Neuronal stem cell (in vitro differentiated cells): Measurements from ENCODE around the gene RNF222.
A peak's percentile ranks its signal among the peaks of the same experiment; 100 is the strongest.

Source experiments
- DNase-seq: peaks from one replicate; pipeline ENCODE4 v3.0.0-alpha.2; 2013; ENCODE audit warnings: low spot score
- H2AFZ ChIP-seq: one replicate; pipeline ENCODE4 v1.6.1; 2013; ENCODE audit warnings: mild to moderate bottlenecking, low read length, inconsistent platforms
- H2AK5ac ChIP-seq: 2 replicates; pipeline ENCODE4 v1.6.1; 2013; ENCODE audit warnings: low read depth, mild to moderate bottlenecking, inconsistent platforms, low read length, moderate library complexity, mixed read lengths
- H2BK120ac ChIP-seq: 2 replicates; pipeline ENCODE4 v1.6.1; 2013; ENCODE audit warnings: low read depth, mild to moderate bottlenecking, inconsistent platforms, low read length, moderate library complexity, mixed read lengths
- H2BK12ac ChIP-seq: one replicate; pipeline ENCODE4 v1.6.1; 2013; ENCODE audit warnings: low read length, inconsistent platforms
- H2BK15ac ChIP-seq: 2 replicates; pipeline ENCODE4 v1.6.1; 2013; ENCODE audit warnings: mild to moderate bottlenecking, low read length, inconsistent platforms, mixed read lengths
- H2BK5ac ChIP-seq: one replicate; pipeline ENCODE4 v1.6.1; 2013; ENCODE audit warnings: inconsistent platforms, mild to moderate bottlenecking, low read length, moderate library complexity
- H3K14ac ChIP-seq: one replicate; pipeline ENCODE4 v1.6.1; 2013; ENCODE audit warnings: low read length, inconsistent platforms
- H3K18ac ChIP-seq: 2 replicates; pipeline ENCODE4 v1.6.1; 2013; ENCODE audit warnings: low read length, inconsistent platforms
- H3K23ac ChIP-seq: 2 replicates; pipeline ENCODE4 v1.6.1; 2013; ENCODE audit warnings: low read depth, mild to moderate bottlenecking, mixed read lengths, low read length, inconsistent platforms; ENCODE audit not compliant: poor library complexity
- H3K27ac ChIP-seq: replicated peaks from 3 replicates; pipeline ENCODE4 v1.5.1; 2013; ENCODE audit warnings: low read length, inconsistent platforms
- H3K27me3 ChIP-seq, 3 experiments: 2 replicates each; pipeline ENCODE4 v1.6.1; 2013; ENCODE audit warnings: low read length in 3 of 3, mild to moderate bottlenecking in 2 of 3, inconsistent platforms in 1 of 3, low read depth in 1 of 3, mixed read lengths in 1 of 3, moderate library complexity in 1 of 3; ENCODE audit not compliant: control insufficient read depth in 3 of 3, insufficient read depth in 3 of 3
- H3K36me3 ChIP-seq, 2 donors: replicated peaks in 1 of 2; 2 replicates each; pipeline ENCODE4 v1.6.1; 2013; ENCODE audit warnings: low read length in 2 of 2; ENCODE audit not compliant: control insufficient read depth in 2 of 2, insufficient read depth in 2 of 2
- H3K4ac ChIP-seq: 2 replicates; pipeline ENCODE4 v1.6.1; 2013; ENCODE audit warnings: inconsistent platforms, mild to moderate bottlenecking, low read length, moderate library complexity
- H3K4me1 ChIP-seq, 2 donors: 1 replicate in 1 of 2; 2 replicates in 1 of 2; pipeline ENCODE4 v1.6.1; 2013; ENCODE audit warnings: low read length in 2 of 2, low read depth in 1 of 2; ENCODE audit not compliant: control insufficient read depth in 2 of 2, insufficient read depth in 1 of 2
- H3K4me2 ChIP-seq: one replicate; pipeline ENCODE4 v1.6.1; 2013; ENCODE audit warnings: mild to moderate bottlenecking, low read length, inconsistent platforms; ENCODE audit not compliant: insufficient read depth, poor library complexity, severe bottlenecking
- H3K4me3 ChIP-seq, 2 donors: 2 replicates each; pipeline ENCODE4 v1.5.1; 2013; ENCODE audit warnings: low read length in 2 of 2, mild to moderate bottlenecking in 2 of 2, inconsistent platforms in 1 of 2, moderate library complexity in 1 of 2
- H3K79me1 ChIP-seq: one replicate; pipeline ENCODE4 v1.6.1; 2013; ENCODE audit warnings: low read depth, mild to moderate bottlenecking, inconsistent platforms, low read length, moderate library complexity
- H3K9ac ChIP-seq: one replicate; pipeline ENCODE4 v1.6.1; 2013; ENCODE audit warnings: mild to moderate bottlenecking, low read depth, low read length, inconsistent platforms; ENCODE audit not compliant: poor library complexity
- H3K9me3 ChIP-seq, 2 donors: replicated peaks in 1 of 2; 2 replicates each; pipeline versions ENCODE3 to v1.6.1; 2013; ENCODE audit warnings: low read length in 2 of 2, mild to moderate bottlenecking in 2 of 2, inconsistent platforms in 1 of 2, low read depth in 1 of 2, mixed read lengths in 1 of 2, moderate library complexity in 1 of 2; ENCODE audit not compliant: control insufficient read depth in 2 of 2, insufficient read depth in 1 of 2
- H4K8ac ChIP-seq: one replicate; pipeline ENCODE4 v1.6.1; 2013; ENCODE audit warnings: low read depth, mild to moderate bottlenecking, inconsistent platforms, low read length, moderate library complexity
- H4K91ac ChIP-seq: one replicate; pipeline ENCODE4 v1.6.1; 2013; ENCODE audit warnings: low read length, low read depth, mild to moderate bottlenecking, inconsistent platforms; ENCODE audit not compliant: poor library complexity
- WGBS, 2 donors: extraction: QIAGEN DNeasy Blood & Tissue Kit; methylation state at CpG; one replicate each; pipeline ENCODE4 v1.1.7; 2013; ENCODE audit warnings: missing lambda C conversion rate in 2 of 2, mixed read lengths in 1 of 2; ENCODE audit not compliant: insufficient read length in 2 of 2, insufficient replicate concordance in 1 of 2; ENCODE audit errors: extremely low coverage in 2 of 2; 5-methylcytosine and 5-hydroxymethylcytosine counted together

Gene RNF222

DNA sequence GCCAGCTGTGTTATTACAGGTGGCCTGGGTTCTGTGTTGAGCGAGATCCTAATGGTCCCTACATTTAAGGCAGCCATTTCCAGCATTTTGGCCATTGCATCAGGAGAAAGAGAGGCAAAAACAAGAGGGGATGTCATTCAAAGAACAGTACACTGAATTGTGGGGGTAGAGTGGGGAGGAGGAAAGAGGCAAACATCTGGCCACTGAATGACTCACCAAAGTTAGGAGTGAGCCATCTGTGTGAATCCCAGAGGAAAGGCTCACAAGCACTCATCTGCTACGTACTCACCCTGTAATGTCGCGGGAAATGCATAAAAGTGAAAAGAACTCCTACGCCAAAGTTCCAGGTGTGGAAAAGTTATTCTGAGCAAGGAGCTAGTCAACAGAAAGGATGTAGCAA, 37.9 kb downstream of the RNF222 start:
- Histone ChIP-seq H3K9ac (no peak overlapping the region), H2BK5ac (no peak overlapping the region), H2AFZ (no peak overlapping the region), H2BK12ac (no peak overlapping the region), H3K27me3 (no peaks in the 10 kb centered on the region), H3K23ac (no peak overlapping the region), H4K91ac (no peak overlapping the region), H2AK5ac (no peak overlapping the region), H3K4me1 (peaks cover 6 to 8% of the 10 kb centered on the region in 2 donors), H2BK120ac (no peak overlapping the region), H3K4me2 (no peak overlapping the region), H3K14ac (no peak overlapping the region), H2BK15ac (no peak overlapping the region), H4K8ac (no peak overlapping the region), H3K4ac (peak overlapping the region; percentile 68), H3K36me3 (peaks cover 2 to 5% of the 10 kb centered on the region in 2 donors), H3K79me1 (no peaks in the 10 kb centered on the region), H3K18ac (no peak overlapping the region), H3K9me3 (no peaks in the 10 kb centered on the region), H3K27ac (peak overlapping the region; percentile 32), H3K4me3 (peak overlapping the region in 1 of 2 donors; percentile 50)
- WGBS, 2 donors = no CpG with 5 or more reads among the region's 5 CpGs
- DNase-seq = no peak

DNA sequence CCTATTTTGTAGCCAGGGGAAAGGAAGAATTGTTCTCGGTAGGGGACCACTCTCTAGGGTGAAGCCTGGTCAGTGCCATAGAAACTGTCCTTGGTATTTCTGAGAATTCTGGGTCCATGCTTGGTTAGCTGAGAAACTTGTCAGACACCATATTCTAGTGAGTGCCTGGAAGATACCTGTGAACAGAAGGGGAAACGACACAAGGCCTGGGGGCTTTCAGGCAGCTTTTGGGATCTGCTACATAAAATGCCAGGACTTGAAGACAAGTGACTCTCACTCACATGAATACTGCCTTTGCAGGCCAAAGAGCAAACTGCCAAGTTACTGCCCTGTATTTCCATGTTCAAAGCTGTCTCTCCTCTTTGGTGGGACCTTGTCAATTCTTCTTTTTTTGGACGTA, 39.7 kb downstream of the RNF222 start:
- no peak for DNase-seq
- H3K27ac ChIP-seq = no peak overlapping the region
- H3K9me3 ChIP-seq = no peaks in the 10 kb centered on the region
- H2AFZ ChIP-seq = no peak overlapping the region
- H3K36me3 ChIP-seq = no peaks in the 10 kb centered on the region
- no peak overlapping the region for H2BK5ac ChIP-seq
- H3K4me3 ChIP-seq = no peak overlapping the region
- H3K23ac ChIP-seq = no peak overlapping the region
- no peak overlapping the region for H2BK120ac ChIP-seq
- H4K8ac ChIP-seq = no peak overlapping the region
- H3K4me1 ChIP-seq = peaks cover 10 to 14% of the 10 kb centered on the region in 2 donors
- H3K79me1 ChIP-seq = no peaks in the 10 kb centered on the region
- no peak overlapping the region for H3K9ac ChIP-seq
- no peak overlapping the region for H3K4me2 ChIP-seq
- no peak overlapping the region for H2BK12ac ChIP-seq
- H4K91ac ChIP-seq = no peak overlapping the region
- no peak overlapping the region for H3K14ac ChIP-seq
- H3K4ac ChIP-seq = no peak overlapping the region
- H3K18ac ChIP-seq = no peak overlapping the region
- no CpG with 5 or more reads among the region's 3 CpGs for WGBS, 2 donors
- no peaks in the 10 kb centered on the region for H3K27me3 ChIP-seq
- no peak overlapping the region for H2AK5ac ChIP-seq
- no peak overlapping the region for H2BK15ac ChIP-seq

- Histone ChIP-seq H2AK5ac (no peak overlapping the region), H3K14ac (no peak overlapping the region), H3K9ac (no peak overlapping the region), H3K27ac (no peak overlapping the region), H3K4ac (no peak overlapping the region), H3K23ac (no peak overlapping the region), H3K36me3 (no peaks in the 10 kb centered on the region), H3K4me1 (peaks cover 4 to 8% of the 10 kb centered on the region in 2 donors), H2BK15ac (no peak overlapping the region), H2BK12ac (no peak overlapping the region), H2BK120ac (no peak overlapping the region), H3K18ac (no peak overlapping the region), H4K91ac (no peak overlapping the region), H3K27me3 (no peaks in the 10 kb centered on the region), H3K4me2 (no peak overlapping the region), H3K4me3 (no peak overlapping the region), H2BK5ac (no peak overlapping the region), H2AFZ (no peak overlapping the region), H3K79me1 (no peaks in the 10 kb centered on the region), H3K9me3 (no peaks in the 10 kb centered on the region), H4K8ac (no peak overlapping the region)
- DNase-seq = no peak
- no CpG with 5 or more reads among the region's 8 CpGs for WGBS, 2 donors
Measured at GRCh38 chr17:8354236-8354635, 43.4 kb downstream of the RNF222 start.

- Histone ChIP-seq H2AK5ac (no peak overlapping the region), H3K4me2 (no peak overlapping the region), H3K36me3 (no peaks in the 10 kb centered on the region), H4K8ac (no peak overlapping the region), H2BK5ac (no peak overlapping the region), H3K27me3 (no peaks in the 10 kb centered on the region), H2BK15ac (no peak overlapping the region), H2BK12ac (no peak overlapping the region), H3K14ac (no peak overlapping the region), H3K18ac (no peak overlapping the region), H4K91ac (no peak overlapping the region), H3K4ac (no peak overlapping the region), H2BK120ac (no peak overlapping the region), H3K4me1 (peaks cover 2 to 8% of the 10 kb centered on the region in 2 donors), H2AFZ (no peak overlapping the region), H3K9ac (no peak overlapping the region), H3K9me3 (no peaks in the 10 kb centered on the region), H3K27ac (no peak overlapping the region), H3K4me3 (no peak overlapping the region), H3K79me1 (no peaks in the 10 kb centered on the region), H3K23ac (no peak overlapping the region)
- no CpG with 5 or more reads among the region's 7 CpGs for WGBS, 2 donors
- DNase-seq = no peak
Measured at GRCh38 chr17:8353736-8354135, 43.9 kb downstream of the RNF222 start.
